CD1c-positive myeloid dendritic cell (primary cell): ENCODE data around the gene UBC.
A peak's percentile ranks its signal among the peaks of the same experiment; 100 is the strongest.

Source experiments
- DNase-seq: peaks from one replicate; pipeline ENCODE4 v3.0.0-alpha.2; 2016; ENCODE audit errors: extremely low spot score

The UBC gene

DNA sequence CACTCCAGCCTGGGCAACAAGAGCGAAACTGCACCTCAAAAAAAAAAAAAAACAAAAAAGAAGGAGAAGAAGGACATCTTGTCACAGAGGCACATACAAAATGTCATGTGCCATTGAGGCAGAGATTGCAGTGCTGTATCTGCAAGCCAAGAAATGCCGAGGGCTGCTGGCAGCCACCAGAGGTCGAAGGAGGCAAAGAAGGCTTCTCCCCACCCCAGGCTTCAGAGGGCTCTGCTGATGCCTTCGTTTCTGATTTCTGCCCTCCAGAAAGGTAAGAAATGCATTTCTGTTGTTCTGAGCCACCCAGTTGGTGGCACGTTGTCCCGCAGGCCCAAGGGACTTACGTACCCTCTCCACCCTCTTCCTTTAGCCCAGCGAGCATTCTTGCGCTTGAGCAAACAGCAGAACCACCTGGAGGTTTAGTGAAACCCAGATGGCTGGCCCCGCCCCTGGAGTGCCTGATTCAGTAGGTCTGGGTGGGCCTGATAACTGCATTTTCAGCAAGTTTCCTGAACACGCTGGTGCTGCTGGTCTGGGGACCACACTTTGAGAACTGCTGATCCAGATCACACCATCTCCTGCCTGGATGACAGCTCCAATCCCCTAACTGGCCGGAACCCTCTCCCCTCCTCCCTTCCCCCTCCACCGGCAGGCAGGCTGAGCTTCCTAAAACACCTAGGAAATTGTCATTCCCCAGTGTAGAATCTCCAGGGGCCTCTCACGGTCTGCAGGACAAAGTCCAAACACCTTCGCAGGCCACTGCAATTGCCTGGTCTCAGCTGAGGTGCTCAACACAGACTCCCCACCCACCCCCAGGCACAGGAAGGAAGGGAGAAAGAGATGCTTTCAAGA, 29.6 kb downstream of the UBC start:
- no peak for DNase-seq

GRCh38 chr12:124883263-124884130, 31.0 kb downstream of the UBC start:
- DNase-seq = no peak

GRCh38 chr12:124881123-124881522, 33.3 kb downstream of the UBC start:
- DNase-seq = peak; percentile 50

- peak; percentile 40 for DNase-seq
These were observed 34.1 kb downstream of the UBC start for GRCh38 chr12:124880335-124880734.

GRCh38 chr12:124878795-124879516, 35.5 kb downstream of the UBC start:
- no peak for DNase-seq

DNA sequence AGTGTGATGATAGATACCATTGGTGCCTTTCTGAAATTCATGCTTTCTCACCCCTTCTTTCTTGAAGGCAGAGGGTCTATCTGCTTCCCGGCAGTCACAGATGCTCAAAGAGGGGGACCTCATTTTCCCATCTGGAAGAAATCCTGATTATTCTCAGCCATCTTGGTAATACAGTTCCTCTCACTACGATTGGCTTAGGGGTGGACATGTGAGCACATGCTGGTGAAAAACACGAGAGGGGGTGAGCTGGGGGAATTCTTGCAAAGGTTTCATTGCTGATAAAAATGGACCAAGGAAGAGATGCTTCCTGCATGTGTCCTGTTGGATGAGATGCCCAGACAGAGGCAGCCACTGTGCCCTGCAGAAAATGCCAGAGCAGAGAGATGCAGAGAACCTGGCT, 37.0 kb downstream of the UBC start:
- no peak for DNase-seq

GRCh38 chr12:124876171-124876570, 38.3 kb downstream of the UBC start:
- DNase-seq = no peak

DNA sequence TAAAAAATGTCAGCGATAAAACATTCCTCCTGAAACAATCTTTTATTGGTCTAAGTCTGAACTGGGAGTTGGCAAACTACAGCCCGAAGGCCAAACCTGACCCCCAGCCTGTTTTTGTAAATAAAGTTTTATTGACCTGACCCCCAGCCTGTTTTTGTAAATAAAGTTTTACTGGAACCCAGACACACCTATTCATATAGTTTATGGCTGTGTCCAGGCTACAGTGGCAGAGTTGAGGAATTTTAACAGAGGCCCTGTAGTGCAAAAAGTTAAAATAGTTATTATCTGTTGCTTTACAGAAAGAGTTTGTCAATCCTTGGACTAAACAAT, 38.7 kb downstream of the UBC start:
- DNase-seq = no peak

GRCh38 chr12:124874988-124875802, 39.3 kb downstream of the UBC start:
- DNase-seq = no peak

- DNase-seq = no peak
These were observed 40.3 kb downstream of the UBC start for GRCh38 chr12:124874188-124874587.

DNA sequence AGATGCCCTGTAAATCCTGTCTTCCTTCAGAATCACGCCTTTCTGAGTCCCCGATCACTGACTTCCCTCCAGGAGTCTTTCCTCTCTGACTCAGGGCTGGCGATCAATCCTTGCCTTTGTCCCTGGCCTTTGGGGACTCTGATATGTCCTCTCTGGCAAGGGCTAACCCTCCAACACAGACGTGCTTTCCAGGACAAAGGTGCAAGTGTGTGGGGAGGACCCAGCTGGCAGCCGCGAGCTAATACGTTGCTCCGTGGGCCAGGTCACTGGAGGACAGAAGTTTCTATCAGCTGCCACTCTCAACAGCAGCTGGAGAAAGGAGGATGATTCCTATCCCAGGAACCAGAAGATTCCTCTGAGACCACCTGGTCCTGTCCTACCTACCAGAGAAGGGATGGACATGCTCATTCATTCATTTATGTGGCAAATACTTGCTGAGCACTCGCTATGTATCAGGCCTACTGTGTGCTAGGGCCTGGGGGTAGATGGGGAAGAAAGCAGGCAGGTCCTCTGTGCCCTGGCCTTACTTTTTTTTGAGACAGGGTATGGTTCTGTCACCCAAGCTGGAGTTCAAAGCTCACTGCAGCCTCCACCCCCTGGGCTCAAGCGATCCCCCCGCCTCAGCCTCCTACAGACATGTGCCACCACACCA, 42.3 kb downstream of the UBC start:
- DNase-seq = no peak

DNA sequence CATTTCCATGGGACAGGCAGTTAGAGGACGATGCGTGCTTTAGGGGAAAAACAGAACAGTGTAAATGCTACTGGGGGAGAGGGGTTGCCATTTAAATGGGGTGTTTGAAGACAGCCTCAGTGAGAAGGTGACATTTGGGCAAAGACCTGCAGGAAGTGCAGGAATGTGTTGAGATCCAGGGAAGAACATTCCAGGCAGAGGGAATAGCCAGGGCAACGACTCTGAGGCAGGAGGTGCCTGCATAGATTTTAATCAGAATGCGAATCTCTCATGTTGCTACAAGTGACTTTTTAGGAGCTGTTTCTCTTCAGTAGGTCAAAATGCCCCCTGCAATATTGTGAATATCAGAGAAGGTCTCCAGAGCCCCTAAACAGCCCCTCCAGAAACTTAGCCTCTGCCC, 43.2 kb downstream of the UBC start:
- no peak for DNase-seq

GRCh38 chr12:124870515-124870914, 43.9 kb downstream of the UBC start:
- no peak for DNase-seq

GRCh38 chr12:124869059-124869665, 45.3 kb downstream of the UBC start:
- DNase-seq = peak; percentile 78

DNA sequence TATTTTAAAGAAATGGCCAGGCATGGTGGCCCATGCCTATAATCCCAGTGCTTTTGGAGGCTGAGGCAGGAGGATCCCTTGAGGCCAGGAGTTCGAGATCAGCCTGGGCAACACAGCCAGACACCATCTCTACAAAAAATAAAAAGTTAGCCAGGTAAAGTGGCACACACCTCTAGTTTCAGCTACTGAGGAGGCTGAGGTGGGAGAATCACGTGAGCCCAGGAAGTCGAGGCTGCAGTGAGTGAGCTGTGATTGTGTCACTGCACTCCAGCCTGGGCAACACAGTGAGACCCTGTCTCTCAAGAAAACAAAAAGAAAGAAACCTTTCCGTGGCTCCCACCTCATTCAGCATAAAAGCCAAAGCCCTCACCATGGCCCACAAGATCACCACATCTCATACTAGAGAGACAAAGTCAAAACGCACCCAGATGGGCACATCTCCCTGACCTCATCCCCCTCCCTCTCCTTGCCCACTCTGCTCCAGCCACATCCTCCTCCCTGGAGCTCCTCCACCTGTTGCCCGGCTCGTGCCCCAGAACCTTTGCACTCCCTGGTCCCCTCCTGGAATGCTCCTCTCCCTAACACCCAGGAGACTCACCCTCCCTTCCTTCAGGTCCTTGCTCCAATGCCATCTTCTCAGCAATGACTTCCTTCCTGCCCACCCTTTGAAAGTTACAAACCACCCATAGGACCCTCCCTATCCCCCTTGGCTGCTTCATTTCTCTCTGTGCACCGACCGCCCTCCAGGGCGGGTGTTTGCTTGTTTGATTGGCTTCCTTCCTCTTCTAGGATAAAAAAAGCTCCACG, 46.0 kb downstream of the UBC start:
- DNase-seq = no peak

DNA sequence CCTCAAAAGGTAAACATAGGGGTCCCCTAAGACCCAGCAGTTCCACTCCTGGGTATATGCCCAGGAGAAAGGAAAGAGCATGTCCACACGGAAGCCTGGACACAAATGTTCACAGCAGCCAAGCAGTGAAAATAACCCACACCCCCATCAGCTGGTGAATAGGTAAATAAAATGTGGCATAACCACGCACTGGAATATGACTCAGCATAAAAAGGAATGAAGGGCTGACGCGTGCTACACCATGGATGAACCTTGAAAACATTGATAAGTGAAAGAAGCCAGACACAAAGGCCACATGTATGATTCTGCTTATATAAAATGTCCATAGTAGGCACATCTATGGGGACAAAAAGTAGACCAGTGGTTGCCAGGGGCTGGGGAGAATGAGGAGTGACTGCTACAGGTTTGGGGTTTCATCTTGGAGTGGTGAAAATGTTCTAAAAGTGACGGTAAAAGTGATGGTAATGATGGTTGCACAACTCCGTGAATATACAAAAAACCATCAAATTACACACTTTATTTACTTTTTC, 47.0 kb downstream of the UBC start:
- no peak for DNase-seq

- no peak for DNase-seq
These were observed 47.5 kb downstream of the UBC start for GRCh38 chr12:124866883-124867400.

- DNase-seq = no peak
These were observed 48.1 kb downstream of the UBC start for GRCh38 chr12:124866195-124866882.

- no peak for DNase-seq
These were observed 48.7 kb downstream of the UBC start for GRCh38 chr12:124865728-124866127.
